ENCODE measurements around the gene SLC25A24.

Gene SLC25A24

DNA sequence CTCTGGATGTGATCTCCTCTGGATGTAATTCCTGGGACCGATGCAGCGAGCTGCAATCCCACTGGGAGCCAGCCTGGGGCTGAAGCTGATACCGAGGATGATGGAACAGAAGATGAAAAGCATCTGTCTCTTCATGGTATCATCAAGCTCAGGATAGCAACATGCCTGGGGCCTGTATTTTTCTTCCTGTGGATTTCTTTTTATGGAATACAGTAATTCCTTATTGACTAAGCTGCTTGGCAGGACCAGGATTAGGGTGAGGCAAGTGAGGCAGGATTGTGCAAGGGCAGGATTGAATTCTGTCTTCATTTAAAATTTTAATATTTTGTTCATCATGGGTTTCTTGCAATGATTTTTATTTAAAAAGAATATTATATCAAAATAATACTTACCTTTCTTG lies 86.6 kb downstream of the SLC25A24 start:
- H3K4me3 ChIP-seq = no peak overlapping the region

DNA sequence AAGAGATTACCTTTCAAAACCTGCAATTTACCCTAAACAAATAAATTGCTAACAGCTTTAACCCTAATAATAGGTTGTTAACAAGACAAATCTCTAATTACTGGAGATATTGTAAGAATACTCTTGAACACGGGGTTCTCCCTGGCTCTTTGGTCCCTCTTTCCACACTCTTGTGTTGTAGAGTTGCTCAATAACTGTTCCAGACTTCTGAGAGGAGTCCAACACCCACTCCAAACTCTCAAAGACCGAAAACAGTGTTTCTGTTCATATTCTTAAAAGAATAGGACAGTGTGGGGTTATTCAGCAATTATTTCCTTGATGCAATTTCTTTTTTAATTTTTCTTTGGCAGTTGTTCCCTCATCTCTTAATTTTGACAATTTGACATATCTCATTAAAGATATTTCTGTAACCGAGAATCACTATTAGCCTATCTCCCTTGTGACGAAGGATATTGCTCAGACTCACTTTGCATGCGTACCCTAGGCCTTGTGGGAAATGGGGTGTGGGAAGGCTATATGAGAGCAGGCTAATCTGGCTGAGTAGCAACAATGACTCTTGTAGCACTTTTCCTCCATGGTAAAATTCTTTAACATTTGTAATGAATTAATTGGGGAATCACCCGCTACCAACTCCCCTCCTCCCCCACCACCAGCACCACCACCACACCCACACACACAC lies 90.7 kb downstream of the SLC25A24 start:
- no peak overlapping the region for H3K4me3 ChIP-seq
- H3K27ac ChIP-seq = no peak overlapping the region

More for the DNA sequence above, 86.6 kb downstream of the SLC25A24 start:
- H3K27ac ChIP-seq = no peak overlapping the region

DNA sequence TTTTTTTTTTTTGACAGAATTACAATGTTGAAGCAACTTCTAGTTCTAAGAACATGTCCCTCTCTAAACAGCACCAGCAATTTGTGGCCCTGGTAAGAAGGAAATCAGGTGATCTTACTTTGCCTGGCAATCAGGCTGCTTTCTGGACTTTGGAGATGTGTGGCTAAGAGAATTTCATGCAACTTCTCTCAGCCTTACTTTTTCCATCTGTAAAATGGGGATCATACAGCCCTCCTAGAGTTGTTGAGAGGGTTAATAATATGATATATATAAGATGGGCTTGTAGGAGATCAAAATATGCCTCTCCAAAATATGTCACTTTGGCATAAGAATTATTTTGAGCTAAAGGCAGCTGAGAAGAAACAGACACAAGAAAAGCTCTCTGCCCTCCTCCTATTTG lies 92.0 kb downstream of the SLC25A24 start:
- no peak overlapping the region for H3K4me3 ChIP-seq
- no peak overlapping the region for H3K27ac ChIP-seq

DNA sequence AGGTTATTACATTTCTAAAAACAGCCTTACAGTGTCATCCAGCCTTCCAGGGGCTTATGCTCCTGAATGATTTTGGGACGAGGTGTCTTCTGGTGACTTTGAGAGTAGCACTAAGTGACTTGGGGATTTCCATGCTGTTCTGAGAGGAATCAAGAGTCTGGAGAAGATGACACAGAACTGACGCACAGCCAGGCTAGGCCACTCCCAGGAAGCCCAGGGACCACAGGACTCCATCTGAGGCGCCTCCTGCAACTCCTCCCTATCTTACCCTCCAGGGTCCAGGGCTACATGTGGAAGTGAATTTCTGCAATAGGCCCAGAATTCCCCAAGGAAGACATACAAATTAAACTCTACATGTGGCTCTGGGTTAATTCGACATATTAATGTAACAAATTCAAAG lies 92.5 kb downstream of the SLC25A24 start:
- Histone ChIP-seq H3K27ac (no peak overlapping the region), H3K4me3 (no peak overlapping the region)

DNA sequence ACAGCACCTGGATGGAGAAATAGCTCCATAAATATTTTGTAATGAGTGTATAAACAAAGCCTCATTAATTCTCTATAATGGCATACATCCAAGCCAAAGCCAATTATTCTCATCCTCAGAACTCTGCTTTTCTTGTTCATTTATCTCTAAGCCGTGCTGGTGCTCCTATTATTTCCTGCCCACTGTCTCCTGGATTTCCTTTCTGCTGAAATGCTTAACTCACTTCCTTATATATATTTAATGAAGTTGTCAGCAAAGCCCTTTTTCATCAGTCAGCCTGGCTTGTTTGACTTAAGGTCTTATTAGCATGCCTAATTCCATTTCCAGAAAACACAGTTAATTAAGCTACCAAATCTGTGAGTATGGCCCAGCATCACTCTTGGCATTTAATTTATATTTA lies 93.4 kb downstream of the SLC25A24 start:
- Histone ChIP-seq H3K27ac (no peak overlapping the region), H3K4me3 (no peak overlapping the region)

DNA sequence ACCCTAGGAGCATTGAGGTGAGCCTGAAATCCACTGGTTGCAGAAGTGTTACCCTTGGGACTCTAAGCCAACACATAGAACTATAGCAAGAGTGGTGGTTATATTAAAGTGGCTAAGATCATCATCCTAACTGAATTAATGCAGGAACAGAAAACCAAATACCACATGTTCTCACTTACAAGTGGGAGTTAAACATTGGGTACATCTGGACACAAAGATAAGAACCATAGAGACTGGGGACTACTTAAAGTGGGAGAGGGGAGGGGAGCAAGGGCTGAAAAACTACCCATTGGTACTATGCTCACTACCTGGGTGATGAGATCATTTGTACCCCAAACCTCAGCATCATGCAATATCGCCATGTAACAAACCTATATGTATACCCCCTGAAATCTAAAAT lies 100.0 kb downstream of the SLC25A24 start:
- H3K27ac ChIP-seq = no peak overlapping the region

DNA sequence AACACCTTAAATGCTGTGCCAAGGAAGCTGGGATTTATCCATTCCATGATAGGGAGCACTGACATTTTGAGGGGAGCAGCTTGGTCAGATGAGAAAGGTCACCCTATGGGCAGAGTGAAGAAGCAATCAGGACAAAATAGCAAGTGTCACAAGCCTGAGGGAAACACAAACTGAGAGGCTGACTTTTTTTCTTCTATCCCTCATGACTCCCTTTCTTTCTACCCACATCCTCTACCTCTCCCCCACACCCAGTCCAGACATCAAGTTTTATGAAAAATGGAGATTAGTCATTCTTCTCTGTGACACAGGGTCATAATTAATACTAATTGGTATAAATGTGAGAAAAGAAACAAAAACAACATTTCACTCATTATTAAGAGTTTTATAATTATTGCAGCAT lies 103.1 kb downstream of the SLC25A24 start:
- Histone ChIP-seq H3K4me3 (no peak overlapping the region), H3K27ac (no peak overlapping the region)

More for the DNA sequence above, 100.0 kb downstream of the SLC25A24 start:
- no peak overlapping the region for H3K4me3 ChIP-seq

DNA sequence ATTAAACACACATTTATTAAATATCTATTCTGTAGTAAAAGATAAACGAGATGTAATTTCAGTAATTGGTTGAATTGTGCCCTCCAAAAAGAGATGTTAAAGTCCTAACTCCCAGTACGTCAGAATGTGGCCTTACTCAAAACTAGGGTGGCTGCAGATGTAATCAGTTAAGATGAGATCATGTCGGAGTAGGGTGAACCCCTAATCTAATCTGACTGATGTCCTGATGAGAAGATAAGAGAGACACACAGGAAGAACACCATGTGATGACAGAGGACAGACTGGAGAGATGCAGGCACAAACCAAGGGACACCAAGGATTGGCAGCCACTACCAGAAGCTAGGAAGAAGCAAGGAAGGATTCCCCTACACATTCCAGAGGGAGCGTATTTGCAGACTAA lies 104.1 kb downstream of the SLC25A24 start:
- Histone ChIP-seq H3K27ac (no peak overlapping the region), H3K4me3 (no peak overlapping the region)

DNA sequence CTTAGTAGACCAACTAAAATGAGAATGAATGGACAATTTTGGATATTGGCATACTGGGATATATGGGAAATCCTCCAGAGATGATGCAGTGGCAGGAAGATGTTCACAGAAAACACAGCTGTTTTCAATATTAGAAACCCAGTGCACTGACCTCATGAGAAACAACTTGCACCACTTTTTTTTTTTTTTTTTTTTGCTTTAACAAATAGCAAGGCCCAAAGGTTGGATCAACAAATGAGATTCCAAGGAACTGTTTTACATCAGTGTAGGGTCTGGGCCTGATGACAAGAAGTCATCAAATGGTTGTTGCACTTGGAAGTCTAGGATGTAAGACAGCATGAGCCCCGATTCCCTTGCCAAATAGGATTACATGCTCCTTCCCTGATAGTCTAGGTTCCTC lies 110.7 kb downstream of the SLC25A24 start:
- H3K4me3 ChIP-seq = no peak overlapping the region
- no peak overlapping the region for H3K27ac ChIP-seq

DNA sequence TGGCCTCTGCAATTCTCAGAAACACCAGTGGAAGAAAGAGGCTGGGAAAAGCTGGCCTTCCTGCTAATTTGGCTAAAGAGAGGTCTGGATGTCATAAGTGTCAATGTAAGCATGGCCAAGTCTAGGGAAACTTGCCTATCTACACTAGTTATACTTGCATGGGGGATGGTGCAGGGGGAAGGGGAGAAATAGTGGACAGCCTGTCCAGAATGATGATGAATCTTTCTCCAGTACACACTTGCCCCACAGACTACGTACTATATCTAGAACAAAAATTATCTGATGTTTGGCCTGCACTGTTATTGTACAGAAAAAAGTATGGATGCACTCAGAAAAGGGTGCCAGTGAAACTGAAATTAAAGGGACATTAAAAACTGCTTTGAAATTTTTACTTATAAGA lies 114.5 kb downstream of the SLC25A24 start:
- no peak overlapping the region for H3K4me3 ChIP-seq
- H3K27ac ChIP-seq = no peak overlapping the region

DNA sequence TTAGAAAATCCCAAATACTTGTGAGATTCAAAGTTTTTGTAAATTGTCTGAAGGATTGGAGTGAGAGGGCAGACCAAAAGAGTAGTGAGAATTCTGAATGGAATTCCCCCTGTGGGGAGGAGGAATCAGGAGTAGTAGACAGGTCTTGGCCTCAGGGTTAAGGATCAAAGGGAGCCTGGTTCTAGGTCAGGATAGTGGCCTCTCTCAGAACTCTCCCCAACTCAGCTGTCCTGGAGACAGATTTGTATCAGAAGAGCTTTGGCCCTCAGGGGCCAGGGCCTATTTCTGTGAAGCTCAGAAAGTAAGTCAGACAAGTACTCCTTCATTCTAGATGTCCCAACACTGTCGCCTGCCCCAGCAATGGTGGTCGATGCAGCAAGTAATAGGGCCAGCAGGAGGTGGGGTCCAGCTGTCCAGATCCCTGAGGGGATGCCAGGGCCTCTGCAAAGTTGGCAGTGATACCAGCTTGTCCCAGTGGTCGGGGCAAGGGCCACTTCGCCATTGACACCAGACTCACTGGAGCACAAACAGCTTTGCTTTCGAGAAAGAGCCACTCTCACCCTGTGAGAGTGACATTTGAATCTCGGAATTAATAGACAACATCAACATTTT lies 115.2 kb downstream of the SLC25A24 start:
- no peak overlapping the region for H3K4me3 ChIP-seq
- no peak overlapping the region for H3K27ac ChIP-seq
